ENCODE results near the gene LRBA.

LRBA gene

DNA sequence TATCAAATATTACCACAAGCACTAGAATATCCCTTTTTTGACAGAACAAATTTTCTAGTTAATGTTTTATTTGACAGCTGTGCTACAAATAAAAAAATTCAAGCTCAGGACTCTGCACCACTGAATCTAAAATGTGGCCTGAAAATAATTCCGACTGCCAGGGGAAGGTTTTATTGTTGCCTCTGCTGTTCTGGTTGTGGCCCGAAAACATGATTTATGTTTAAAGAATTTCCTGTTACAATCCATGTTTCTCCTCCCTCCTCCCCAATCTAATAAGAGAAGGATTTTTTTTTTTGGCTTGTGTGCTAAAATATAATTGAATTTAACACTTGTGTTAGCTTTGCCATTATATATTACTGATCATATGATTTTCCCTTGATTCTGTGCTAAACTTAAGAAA, 709.1 kb downstream of the LRBA start:
- TF ChIP-seq, protein P1, sequence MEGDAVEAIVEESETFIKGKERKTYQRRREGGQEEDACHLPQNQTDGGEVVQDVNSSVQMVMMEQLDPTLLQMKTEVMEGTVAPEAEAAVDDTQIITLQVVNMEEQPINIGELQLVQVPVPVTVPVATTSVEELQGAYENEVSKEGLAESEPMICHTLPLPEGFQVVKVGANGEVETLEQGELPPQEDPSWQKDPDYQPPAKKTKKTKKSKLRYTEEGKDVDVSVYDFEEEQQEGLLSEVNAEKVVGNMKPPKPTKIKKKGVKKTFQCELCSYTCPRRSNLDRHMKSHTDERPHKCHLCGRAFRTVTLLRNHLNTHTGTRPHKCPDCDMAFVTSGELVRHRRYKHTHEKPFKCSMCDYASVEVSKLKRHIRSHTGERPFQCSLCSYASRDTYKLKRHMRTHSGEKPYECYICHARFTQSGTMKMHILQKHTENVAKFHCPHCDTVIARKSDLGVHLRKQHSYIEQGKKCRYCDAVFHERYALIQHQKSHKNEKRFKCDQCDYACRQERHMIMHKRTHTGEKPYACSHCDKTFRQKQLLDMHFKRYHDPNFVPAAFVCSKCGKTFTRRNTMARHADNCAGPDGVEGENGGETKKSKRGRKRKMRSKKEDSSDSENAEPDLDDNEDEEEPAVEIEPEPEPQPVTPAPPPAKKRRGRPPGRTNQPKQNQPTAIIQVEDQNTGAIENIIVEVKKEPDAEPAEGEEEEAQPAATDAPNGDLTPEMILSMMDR (IDR thresholded peaks at IDR 0.05; ENCODE audit: control insufficient read depth, extremely low read depth, insufficient read depth) = no peak
- H3K4me3 ChIP-seq (ENCODE audit: low read depth, low read length) = no peak overlapping the region
- no peak for DNase-seq (ENCODE audit: low read depth)

DNA sequence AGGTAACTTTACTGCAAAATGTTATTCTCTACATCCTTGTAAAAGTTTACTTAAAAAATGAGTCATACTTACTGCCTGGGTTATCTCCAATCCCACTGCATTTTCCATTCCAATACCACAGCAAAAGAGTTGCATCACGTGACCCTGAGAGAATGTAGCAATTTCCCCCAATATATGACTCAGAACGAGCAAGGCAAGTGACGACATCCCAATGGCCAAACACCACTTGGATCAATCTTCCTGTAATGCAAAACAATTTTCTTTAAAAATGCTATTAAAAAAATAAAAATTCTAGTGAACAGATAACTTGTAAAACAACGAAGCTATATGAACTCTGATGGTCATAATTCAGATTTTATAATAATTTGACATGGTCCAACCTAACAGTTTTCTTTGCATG, 712.5 kb downstream of the LRBA start:
- H3K4me3 ChIP-seq (ENCODE audit: low read depth, low read length) = no peak overlapping the region
- DNase-seq (ENCODE audit: low read depth) = no peak
- TF ChIP-seq, protein P1 (IDR thresholded peaks at IDR 0.05; ENCODE audit: control insufficient read depth, extremely low read depth, insufficient read depth) = no peak

DNA sequence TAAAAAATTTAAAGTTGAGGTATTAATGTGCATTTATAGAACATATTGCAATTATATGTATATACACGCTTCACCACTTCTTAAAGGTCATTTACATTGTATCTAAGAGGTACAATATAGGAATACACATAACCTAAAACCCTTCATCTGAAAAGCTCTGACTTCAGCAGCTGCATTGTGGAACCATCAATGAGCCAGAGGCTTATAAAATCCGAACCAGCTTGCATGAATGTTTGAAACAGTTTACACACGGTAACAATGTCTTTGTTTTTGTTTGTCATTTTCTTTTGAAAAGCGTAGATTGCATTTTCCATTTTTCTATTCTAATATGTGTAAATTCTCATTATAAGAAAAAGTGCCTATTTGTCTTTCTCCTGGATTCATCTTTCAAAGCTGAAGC, 715.3 kb downstream of the LRBA start:
- H3K4me3 ChIP-seq (ENCODE audit: low read depth, low read length) = no peak overlapping the region
- TF ChIP-seq, protein P1 (IDR thresholded peaks at IDR 0.05; ENCODE audit: control insufficient read depth, extremely low read depth, insufficient read depth) = no peak
- no peak for DNase-seq (ENCODE audit: low read depth)

DNA sequence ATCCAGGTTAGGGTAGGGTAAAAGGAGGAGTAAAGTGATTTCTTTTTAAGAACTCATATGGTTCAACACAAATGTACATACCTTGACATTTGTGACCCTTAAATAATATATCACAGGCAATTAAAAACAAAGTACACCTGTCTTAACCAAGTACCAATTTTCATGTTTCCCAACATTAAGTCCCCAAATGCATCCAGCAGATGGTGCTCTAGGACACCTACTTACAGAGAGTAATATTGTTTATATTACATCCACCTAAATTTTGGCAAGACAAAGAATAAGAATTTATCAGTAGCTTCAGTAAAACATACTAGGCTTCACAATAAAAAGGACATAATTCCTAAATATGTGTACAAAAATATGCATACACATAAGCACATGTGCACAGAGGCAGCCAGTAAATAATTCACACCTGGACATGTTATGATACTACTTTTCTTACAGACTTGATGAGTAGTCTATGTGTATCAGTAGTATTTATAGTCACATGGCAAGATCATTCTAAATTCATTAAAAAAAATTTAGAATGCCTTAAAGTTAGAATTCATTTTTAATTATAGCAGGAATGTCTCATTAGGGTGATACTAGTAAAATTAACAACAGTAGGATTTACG, 717.1 kb downstream of the LRBA start:
- DNase-seq (ENCODE audit: low read depth) = peak; percentile 42
- H3K4me3 ChIP-seq (ENCODE audit: low read depth, low read length) = no peak overlapping the region
- TF ChIP-seq, protein P1 (IDR thresholded peaks at IDR 0.05; ENCODE audit: control insufficient read depth, extremely low read depth, insufficient read depth) = peak; percentile 72

DNA sequence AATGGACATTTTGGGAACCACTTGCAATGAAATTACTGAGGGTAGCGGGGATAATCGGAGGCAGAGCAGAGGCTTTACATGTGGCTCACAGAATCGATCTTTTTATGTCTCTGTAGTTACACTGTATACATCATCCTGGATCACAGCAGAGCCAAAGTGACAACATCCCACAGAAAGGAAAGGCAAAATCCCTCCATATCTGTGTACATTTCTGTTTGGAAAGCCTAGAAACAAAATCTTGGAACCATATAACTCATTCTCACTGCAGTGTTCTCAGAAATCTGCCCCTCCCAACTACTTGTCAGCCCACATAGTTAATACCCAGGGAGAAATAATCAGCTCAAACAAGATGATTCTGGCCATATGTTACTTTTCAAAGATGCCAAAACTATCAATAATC, 725.2 kb downstream of the LRBA start:
- H3K4me3 ChIP-seq (ENCODE audit: low read depth, low read length) = no peak overlapping the region
- TF ChIP-seq, protein P1 (IDR thresholded peaks at IDR 0.05; ENCODE audit: control insufficient read depth, extremely low read depth, insufficient read depth) = no peak
- DNase-seq (ENCODE audit: low read depth) = no peak

DNA sequence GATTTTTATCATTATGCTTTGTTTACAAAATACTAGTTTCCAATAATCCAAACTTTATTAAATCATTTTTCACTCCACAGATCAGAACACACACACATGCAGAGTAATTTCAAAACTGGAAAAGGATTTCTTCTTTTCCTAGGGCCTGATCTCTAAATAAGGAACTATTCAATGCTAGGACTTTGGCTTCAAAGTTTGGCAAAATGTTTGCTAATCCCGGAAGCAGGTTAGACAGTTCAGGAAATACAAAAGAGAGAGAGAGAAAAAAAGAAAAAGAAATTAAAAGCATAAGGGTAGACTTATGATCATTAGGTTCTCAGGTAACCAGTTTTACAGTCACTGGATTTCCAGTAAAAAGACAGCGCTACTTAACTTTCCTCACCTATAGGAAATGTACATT, 725.9 kb downstream of the LRBA start:
- no peak overlapping the region for H3K4me3 ChIP-seq (ENCODE audit: low read depth, low read length)
- TF ChIP-seq, protein P1 (IDR thresholded peaks at IDR 0.05; ENCODE audit: control insufficient read depth, extremely low read depth, insufficient read depth) = no peak

DNA sequence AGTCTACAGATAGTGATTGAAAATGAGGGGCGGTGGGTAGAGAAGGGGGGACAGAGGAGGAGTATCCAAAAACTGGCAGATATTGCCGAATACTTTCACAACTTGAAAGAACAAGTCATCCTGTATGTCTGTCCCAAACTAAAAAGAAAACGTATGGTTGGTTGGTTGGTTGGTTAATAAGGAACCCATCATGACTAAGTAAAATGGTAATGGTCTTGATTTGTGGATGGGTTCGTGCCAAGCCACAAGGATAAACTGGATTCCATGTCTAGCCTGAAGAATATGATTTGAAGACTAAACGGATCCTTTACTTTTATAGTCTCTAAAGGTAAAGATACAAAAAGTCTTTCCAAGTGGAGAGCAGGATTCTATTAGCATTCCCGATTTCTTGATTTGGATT, 728.4 kb downstream of the LRBA start:
- no peak for DNase-seq (ENCODE audit: low read depth)
- TF ChIP-seq, protein P1 (IDR thresholded peaks at IDR 0.05; ENCODE audit: control insufficient read depth, extremely low read depth, insufficient read depth) = no peak
- no peak overlapping the region for H3K4me3 ChIP-seq (ENCODE audit: low read depth, low read length)

More for the DNA sequence above, 725.9 kb downstream of the LRBA start:
- no peak for DNase-seq (ENCODE audit: low read depth)
